GM21515 (cell line): ENCODE data around the gene MYLK3.
"Not testable (repeated sequence)": the region's sequence is repeated elsewhere in the genome, so short reads cannot be mapped to it uniquely, and the experiment has no call there.

Source experiments
- ATAC-seq: cut with Tn5 transposase; IDR thresholded peaks from one replicate; pipeline ENCODE4 v1.9.1; 2021; ENCODE audit not compliant: unreplicated experiment

The MYLK3 gene

GRCh38 chr16:46747777-46748651 lies at the start of gene MYLK3:
Gene MYLK3, minus strand, starts transcription at chr16:46748344. Its CDS starts 151 bp downstream, at chr16:46748193.
- ATAC-seq: no peak

GRCh38 chr16:46797501-46797900 lies 49.4 kb upstream of the MYLK3 start:
- no peak for ATAC-seq

DNA sequence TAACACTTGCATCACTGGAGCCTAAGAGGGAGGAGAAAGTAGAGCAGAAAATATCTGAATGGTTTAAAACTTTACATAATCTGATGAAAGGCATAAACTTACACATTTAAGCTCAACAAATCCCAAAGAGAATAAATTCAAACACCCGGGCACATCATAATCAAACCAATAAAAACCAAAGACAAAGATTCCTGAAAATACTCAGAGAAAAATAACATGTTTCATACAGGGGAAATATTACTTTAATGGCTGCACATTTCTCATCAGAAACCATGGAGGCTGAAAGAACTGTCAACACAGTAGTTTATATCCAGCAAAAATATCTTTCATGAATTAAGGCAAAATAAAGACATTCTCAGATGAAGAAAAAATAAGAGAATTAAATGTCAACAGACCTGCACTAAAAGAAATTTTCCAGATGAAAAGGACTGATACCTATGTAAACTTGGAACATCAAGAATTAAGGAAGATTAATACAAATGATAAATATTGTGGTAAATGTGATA lies 48.7 kb upstream of the MYLK3 start:
- no peak for ATAC-seq

- ATAC-seq: no peak
These were observed 45.7 kb upstream of the MYLK3 start for GRCh38 chr16:46793841-46794240.

DNA sequence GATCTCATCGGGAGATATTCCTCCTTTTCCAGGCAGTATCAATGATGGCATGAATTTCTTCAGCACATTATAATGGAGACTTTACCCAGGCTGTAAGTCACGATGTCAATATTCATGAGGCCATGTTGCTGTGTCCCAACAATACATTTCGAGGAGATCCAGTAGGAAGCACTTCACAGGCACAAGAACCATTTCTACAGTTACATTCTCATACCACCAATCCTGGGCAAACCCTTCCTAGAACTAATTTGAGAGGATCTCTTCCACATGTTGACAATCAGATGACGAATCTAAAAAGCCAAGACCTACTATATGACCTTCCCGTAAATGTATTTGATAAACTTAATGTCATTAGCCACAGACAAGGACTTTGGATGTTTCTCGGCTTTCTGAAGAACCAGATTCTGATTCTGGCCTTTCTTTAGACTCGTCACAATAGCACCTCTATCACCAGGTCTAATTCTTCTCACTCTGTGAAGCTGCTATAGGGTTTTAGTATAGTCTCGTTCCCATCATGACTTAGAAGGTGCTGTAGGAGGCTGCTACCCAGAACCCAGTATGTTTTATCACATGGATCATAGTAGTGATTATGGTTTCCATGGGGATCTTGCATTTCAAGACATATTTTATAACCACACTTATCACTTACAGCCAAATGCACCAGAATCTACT lies 42.6 kb upstream of the MYLK3 start:
- ATAC-seq: no peak

DNA sequence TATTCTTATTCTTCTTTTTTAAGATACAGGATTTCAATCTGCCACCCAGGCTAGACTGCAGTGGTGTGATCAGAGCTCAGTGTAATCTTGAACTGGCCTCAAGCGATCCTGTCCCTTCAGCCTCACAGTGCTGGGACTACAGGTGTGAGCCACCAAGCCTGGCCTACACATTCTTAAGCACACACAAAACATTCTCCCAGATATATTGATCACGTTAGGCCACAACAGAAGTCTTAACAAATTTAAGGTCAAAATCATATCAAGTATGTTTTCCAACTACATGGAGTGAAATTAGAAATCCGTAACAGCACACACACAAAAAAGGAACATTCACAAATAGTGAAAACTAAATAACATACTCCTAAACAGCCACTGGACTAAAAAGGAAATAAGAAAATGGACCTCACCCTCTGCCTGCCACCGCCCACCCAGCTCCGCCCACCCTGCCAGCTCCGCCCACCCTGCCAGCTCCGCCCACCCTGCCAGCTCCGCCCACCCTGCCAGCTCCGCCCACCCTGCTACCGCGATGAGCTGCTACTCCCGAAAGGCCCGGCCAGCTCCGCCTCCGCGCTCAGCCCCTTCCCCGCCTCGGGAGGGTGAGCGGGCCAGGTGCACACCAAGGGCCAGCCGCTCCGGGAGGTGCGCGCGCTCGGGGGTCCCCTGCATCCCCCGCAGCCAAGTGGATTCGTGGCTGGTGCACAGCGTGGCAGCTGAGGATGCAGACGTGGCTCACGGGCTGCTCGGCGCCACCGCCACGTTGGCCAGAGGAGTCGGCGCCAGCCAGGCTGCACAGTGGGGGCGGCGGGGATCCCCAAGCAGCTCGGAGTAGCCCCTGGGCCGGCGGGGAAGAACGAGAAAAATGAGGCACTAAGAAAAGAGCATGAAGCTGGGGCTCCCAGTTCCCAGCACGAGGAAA lies 41.6 kb upstream of the MYLK3 start:
- peak; percentile 82 for ATAC-seq

GRCh38 chr16:46788891-46789474 lies 40.8 kb upstream of the MYLK3 start:
- no peak for ATAC-seq

GRCh38 chr16:46787909-46788308 lies 39.8 kb upstream of the MYLK3 start:
- ATAC-seq: no peak

GRCh38 chr16:46785076-46785845 lies 37.1 kb upstream of the MYLK3 start:
- no peak for ATAC-seq

DNA sequence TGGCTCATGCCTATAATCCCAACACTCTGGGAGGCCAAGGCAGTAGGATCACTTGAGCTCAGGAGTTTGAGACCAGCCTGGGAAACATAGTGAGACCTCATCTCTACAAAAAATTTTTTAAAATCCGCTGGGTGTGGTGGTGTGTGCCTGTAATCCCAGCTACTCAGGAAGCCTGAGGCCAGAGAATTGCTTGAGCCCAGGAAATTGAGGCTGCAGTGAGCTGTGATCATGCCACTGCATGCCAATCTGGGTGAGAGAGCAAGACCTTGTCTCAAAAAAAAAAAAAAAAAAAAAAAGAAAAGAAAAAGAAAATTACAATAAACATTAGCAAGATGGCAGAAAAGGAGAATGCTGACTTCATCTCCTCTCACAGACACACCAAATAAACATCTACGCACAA lies 36.4 kb upstream of the MYLK3 start:
- ATAC-seq: not testable (repeated sequence)

DNA sequence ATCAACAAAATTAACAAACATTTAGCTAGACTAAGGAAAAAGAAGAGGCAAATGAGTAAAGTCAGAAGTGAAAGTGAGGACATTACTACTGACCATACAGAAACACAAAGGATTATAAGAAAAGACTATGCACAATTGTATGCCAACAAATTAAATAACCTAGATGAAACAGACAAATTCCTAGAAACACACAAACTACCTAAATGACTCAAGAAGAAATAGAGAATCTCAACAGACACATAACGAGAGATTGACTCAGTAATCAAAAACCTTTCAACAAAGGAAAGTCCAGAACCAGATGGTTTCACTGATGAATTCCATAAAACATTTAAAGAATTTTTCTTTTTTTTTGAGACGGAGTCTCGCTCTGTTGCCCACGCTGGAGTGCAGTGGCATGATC lies 35.7 kb upstream of the MYLK3 start:
- no peak for ATAC-seq

DNA sequence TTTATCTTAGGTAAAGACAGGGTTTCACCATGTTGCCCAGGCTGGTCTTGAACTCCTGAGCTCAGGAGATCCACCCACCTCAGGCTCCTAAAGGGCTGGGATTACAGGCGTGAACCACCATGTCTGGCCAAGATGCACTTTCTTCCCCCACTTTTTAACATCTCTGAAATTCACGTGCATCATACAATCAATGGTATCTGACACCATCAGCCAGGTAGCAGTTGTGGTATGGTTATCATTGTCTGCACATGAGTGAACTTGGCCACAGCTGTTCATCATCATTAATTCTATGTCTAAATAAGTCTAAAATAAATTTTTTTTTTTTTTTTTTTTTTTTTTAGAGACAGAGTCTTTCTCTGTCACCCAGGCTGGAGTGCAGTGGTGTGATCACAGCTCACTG lies 34.2 kb upstream of the MYLK3 start:
- ATAC-seq: no peak

DNA sequence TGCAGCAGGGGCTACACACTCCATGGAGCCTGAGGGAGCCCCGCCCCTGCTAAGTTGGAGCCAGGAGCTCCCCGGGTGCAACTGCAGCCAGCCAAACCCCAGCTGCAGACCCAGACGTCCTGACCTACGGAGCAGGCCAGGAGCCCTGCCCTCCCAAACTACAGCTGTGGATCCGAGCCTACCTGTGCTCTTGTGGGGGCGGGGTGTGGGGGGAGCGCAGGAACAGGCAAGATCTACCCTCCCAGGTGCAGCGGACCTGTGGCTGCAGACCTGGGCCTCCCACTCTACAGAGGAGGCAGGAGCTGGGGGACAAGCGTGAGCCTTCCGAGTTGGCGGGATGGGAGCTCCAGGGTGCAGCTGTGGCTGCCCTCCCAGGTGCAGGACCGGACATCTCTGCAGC lies 29.7 kb upstream of the MYLK3 start:
- ATAC-seq: no peak

GRCh38 chr16:46775214-46775613 lies 27.1 kb upstream of the MYLK3 start:
- no peak for ATAC-seq

DNA sequence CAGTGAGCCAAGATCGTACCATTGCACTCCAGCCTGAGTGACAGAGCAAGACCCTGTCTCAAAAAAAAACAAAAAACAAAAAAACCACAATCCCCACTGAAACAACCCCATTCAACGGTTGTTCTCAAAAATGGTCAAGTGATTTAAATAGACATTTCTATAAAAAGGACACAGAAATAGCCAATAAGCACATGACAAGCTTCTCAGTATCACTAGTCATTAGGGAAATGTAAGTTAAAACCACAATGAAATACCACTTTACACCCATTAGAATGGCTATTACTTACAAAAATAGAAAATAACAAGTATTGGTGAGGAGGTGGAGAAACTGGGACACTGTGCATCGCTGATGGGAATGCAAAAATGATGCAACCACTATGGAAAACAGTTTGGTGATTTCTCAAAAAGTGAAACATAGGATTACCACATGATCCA lies 26.6 kb upstream of the MYLK3 start:
- ATAC-seq: peak; percentile 62

DNA sequence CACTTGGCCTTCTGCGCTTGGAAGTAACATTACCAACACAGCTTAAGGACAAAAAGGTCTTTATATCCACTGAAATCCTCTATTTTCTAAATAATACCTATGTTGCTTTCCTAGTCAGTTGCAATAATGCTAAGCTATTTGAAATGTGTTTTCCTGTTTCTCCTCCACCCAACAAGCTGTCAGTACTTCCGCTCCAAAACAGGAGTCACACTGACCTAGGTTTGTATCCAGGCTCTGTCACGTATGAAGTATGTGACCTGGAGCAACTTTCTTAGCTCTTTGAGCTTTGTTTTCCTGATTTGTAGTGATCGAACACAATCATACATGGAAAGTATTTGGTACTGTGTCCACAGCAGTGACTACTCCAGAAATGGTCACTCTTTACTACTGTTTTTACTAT lies 24.3 kb upstream of the MYLK3 start:
- ATAC-seq: no peak

GRCh38 chr16:46768809-46769208 lies 20.7 kb upstream of the MYLK3 start:
- no peak for ATAC-seq

DNA sequence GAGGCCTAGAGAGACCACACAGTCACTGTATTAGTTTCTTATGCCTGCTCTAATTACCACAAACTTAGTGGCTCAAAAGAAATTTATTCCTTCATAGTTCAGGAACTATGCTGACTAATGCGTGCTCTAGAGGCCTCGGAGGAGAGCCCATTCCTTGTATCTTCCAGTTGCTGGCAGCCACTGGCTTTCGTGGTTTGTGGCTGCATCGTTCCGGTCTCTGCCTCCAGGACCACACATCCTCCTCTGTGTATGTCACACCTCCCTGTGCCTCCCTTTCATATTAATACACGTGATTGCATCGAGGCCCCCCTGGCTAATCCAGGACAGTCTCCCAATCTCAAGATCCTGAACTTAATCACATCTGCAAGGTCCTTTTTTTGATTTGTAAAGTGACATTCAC lies 16.9 kb upstream of the MYLK3 start:
- ATAC-seq: no peak

GRCh38 chr16:46763147-46763546 lies 15.0 kb upstream of the MYLK3 start:
- no peak for ATAC-seq

GRCh38 chr16:46762583-46762982 lies 14.4 kb upstream of the MYLK3 start:
- no peak for ATAC-seq
